AG10803 (cell line): ENCODE results near the gene E2F3.

ENCODE experiments used
- DNase-seq: peaks from one replicate; pipeline ENCODE4 v3.0.0; 2010; ENCODE audit warnings: low read depth
- H3K4me3 ChIP-seq: 2 replicates; pipeline ENCODE4 v1.5.1; 2011; ENCODE audit warnings: mild to moderate bottlenecking, low read length, control low read depth
- TF ChIP-seq, protein P1 (sequence below): conservative IDR thresholded peaks from 2 replicates; pipeline ENCODE4 v1.5.1; 2011; ENCODE audit warnings: mild to moderate bottlenecking, low read length, control low read depth, inconsistent platforms

Gene E2F3

DNA sequence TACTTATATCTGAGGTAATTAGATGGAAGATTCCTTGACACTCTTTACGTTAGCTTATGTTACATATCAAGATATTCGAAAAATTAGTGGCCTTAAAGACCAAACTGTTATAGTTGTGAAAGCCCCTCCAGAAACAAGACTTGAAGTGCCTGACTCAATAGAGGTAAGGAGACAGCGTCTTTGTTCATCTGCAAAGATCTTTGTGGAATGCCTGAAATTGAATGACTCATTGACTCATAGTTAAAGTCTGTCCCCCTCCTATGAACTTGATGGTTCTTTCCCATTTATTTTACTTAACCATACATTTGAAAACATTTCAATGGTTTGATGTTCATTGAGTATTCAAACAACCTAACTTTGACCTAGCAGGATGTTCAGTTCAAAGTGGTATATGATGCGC, 85.0 kb downstream of the E2F3 start:
- TF ChIP-seq, protein P1, sequence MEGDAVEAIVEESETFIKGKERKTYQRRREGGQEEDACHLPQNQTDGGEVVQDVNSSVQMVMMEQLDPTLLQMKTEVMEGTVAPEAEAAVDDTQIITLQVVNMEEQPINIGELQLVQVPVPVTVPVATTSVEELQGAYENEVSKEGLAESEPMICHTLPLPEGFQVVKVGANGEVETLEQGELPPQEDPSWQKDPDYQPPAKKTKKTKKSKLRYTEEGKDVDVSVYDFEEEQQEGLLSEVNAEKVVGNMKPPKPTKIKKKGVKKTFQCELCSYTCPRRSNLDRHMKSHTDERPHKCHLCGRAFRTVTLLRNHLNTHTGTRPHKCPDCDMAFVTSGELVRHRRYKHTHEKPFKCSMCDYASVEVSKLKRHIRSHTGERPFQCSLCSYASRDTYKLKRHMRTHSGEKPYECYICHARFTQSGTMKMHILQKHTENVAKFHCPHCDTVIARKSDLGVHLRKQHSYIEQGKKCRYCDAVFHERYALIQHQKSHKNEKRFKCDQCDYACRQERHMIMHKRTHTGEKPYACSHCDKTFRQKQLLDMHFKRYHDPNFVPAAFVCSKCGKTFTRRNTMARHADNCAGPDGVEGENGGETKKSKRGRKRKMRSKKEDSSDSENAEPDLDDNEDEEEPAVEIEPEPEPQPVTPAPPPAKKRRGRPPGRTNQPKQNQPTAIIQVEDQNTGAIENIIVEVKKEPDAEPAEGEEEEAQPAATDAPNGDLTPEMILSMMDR = no peak
- no peak for DNase-seq
- H3K4me3 ChIP-seq = no peak overlapping the region

DNA sequence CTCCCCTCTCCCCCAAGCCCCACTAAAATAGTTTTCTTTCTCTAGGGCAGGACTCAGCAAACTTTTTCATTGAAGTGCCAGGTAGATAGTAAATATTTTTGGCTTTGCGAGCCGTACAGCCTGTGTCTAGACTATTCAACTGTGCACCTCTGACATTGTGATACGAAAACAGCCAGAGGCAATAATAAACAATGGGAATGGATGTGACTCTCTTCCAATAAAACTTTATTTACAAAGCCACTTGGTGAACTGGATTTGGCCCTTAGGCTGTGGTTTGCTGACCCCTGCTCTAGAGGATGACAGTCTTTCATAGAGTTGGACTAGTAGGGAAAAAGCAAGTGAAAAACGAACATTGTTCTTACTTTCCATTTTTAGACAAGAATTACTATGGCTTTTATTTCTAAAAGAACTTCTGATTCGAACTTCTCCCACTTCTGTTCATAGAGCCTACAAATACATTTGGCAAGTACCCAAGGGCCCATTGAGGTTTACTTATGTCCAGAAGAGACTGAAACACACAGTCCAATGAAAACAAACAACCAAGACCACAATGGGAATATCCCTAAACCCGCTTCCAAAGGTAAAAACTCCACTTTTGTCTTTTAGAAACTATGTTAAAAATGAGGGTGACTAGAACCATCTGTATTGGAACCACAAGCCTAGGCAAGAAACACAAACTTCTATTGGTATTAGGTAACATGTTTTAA, 86.1 kb downstream of the E2F3 start:
- TF ChIP-seq, protein P1 = no peak
- no peak for DNase-seq
- H3K4me3 ChIP-seq = no peak overlapping the region

DNA sequence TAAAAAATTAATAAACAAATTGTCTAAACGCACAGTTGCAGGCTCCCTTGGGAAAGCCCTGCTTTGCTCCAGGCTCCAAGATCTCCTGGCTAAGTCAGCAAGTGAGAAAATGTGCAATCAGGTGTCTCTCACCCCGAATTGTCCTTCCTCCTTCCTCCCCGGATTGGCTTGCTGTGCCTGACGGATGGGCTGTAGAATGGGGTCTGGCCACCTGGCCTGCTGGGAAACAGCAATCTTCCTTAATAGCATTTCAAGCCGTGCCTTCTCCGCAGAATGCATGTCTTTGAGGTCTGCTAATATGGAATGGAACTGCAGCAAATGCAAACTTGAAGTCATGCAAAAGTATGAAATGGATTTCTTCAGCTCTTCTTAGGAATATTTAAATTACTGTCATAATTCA, 88.9 kb downstream of the E2F3 start:
- TF ChIP-seq, protein P1 = no peak
- DNase-seq = no peak
- H3K4me3 ChIP-seq = no peak overlapping the region

DNA sequence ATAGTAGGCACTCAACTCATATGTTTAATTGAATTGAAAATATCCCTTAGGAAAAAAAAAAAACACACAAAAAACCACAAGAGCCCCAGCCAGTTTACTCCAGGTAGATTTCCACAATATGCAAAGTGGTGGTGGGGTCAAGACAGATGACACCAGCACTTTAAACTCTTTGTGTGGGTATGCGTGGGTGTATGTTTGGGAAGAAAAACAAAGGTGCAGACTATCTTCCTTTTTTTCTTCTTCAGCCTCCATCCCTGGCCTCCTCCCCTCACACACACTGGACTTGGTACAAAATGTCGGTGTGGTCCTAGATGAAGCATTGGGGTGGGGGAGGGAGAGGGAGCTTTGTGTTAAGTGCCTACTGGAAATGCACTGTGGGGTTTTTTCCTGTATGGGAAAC, 90.4 kb downstream of the E2F3 start:
- no peak for DNase-seq
- TF ChIP-seq, protein P1 = no peak
- H3K4me3 ChIP-seq = no peak overlapping the region

DNA sequence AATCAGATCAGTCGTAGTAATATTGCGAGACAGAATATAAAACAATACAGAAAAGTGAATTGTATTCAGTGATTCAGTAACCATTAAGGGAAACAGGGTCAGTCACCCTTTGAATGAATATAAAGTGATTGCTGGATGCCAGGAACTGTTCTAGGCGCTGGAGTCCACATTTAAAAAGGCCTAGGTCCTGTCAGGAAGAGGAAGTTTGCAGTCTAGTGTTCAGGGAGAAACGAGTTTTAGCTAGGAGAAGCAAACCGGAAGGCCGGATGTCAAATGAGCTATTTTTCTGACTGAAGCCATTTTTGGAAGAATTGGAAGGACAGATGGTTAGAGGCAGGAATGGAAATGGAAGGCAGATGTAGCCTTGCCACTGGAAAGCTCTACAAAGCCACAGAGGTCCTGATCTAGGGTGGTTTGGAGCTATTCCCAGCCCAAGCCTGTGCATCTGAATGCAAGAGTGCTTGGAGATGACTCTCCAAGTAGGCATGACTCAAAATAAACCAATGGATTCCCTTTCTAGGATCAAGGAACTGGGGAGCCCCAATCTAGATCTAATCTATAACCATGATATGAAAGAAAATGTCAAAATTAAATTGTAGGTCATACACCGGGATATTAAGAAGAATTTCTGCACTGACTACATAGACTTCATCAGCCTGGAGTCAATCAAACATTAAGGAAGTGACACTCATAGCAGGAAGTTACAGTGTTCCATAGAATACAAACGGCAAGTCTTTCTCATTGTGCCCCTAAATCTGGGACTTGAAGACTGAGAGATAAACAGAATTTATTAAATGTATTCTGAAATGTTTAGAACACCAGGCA, 95.7 kb downstream of the E2F3 start:
- H3K4me3 ChIP-seq = no peak overlapping the region
- DNase-seq = peak; percentile 94
- TF ChIP-seq, protein P1 = no peak

DNA sequence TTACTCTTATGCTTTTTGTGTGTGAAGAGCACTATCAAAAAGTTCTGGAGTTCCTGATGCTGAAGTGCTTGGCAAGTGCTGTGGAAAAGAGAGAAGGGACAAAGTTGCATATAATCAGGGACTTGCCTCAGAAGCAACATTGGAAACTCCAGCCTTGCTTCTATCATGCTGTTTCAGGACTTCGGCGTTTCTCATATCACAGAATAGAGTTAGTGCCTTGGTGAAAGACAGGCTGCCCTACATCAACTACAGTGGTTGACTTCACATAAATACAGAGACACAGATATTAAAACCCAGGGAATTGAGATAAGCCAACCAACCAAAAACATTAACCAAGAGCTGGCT, 96.3 kb downstream of the E2F3 start:
- TF ChIP-seq, protein P1 = no peak
- H3K4me3 ChIP-seq = no peak overlapping the region

DNA sequence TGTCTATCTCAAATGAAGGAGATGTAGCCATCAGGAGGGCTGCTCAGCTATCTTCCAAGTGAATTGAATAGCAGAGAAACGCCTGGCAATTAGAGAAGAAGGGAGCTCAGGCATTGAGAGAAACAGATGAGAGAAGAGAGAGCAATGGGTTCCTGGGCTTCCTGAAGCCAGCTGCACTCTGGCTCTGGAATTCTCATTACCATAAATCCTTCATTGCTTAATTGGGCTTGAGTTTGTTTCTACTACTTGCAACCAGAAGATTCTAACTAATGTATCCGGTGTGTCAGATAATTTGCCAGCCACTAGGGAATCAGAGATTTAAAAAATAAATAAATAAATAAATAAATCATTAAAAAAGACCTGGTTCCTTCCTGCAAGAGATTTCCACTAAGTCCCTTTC, 107.5 kb downstream of the E2F3 start:
- no peak overlapping the region for H3K4me3 ChIP-seq
- peak; percentile 13 for DNase-seq
- TF ChIP-seq, protein P1 = no peak

More for the DNA sequence above, 96.3 kb downstream of the E2F3 start:
- DNase-seq = no peak
